ENCODE results near the gene CDC42BPA. TPM values are rescaled to one million over a fixed set of nuclear protein-coding genes. Genes with fewer than 3 reads are reported as not detected.

Gene CDC42BPA
- total RNA-seq, 1 donor from 2014 or later = 202 TPM

GRCh38 chr1:226943156-226943555, 375.1 kb downstream of the CDC42BPA start:
- DNase-seq = no peak

GRCh38 chr1:226942392-226942791, 375.9 kb downstream of the CDC42BPA start:
- DNase-seq = no peak

- DNase-seq = no peak
These were observed 377.6 kb downstream of the CDC42BPA start for GRCh38 chr1:226940806-226941067.

DNA sequence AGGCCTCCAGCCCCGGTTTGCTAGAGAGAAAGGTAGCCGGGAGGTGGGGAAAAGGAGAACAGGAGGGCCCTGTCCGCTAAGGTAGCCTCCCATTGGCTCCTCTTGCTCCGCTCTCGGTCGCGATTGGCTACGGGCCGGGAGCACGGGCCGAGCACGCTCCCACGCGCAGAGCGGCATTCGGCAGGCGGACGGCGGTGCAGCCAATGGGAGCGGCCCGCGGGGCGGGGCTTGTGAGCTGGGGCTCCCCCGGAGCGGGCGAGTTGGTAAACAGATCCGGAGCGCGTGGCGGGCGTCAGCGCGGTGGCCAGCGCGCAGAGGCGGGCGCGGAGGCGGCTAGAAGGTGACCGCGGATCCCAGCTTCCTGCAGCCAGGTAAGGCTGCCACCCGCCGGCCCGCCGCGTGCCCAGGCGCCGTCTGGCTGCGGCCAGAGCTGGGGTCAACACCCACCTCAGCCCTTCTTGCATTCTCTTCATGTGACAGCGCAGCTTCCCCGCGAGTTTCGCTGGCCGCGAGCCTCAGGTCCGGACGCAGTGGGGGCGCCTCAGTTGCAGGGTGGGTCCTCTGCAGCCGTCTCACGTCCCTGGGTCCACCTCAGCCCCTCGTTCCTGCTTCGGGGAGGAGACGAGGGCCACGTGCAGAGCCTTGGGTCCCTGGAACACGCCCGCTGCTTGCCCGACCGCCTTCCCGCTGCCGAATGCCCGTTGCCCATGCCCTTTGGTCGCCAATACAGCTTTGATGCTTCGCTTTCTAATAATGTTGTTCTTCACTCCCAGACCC, 378.1 kb downstream of the CDC42BPA start, which contains the start of gene COQ8A:
TSS of gene COQ8A (plus strand) at position 266 of the 777 bp plus-strand sequence. CDS start 21,092 bp downstream, outside the sequence.
- peak; percentile 100 for DNase-seq

Small RNA genes within 50 kb of the gene (small RNA-seq; reads per million reads assigned to genes)
- gene AL353689.1 = not detected

Other genes starting within 250 kb of the CDC42BPA start
- 73.5 TPM for gene ZNF678, start 245.1 kb upstream of the CDC42BPA start, total RNA-seq

Data from occipital lobe (tissue), 3 donors.